DND-41 (cell line): ENCODE results near the gene SHANK1.

ENCODE experiments used
- ATAC-seq: fragments of 200-7000 bp; cut with Tn5 transposase; 3 replicates; pipeline ENCODE4 v1.9.1; 2021; ENCODE audit warnings: low read depth; ENCODE audit not compliant: insufficient read depth
- DNase-seq: peaks from one replicate; pipeline ENCODE4 v3.0.0-alpha.2; 2020
- H2AFZ ChIP-seq: 2 replicates; pipeline ENCODE4 v1.6.0; 2012; ENCODE audit warnings: low read depth, low read length
- H3K27ac ChIP-seq: 2 replicates; pipeline ENCODE4 v1.5.1; 2012; ENCODE audit warnings: low read length, inconsistent platforms
- H3K27me3 ChIP-seq: fragments of 200-600 bp; sonication (generic); 2 replicates; pipeline ENCODE4 v1.6.0; 2012; ENCODE audit warnings: low read length, mild to moderate bottlenecking, inconsistent platforms; ENCODE audit not compliant: insufficient read depth, poor library complexity
- H3K36me3 ChIP-seq: 2 replicates; pipeline ENCODE4 v1.5.1; 2012; ENCODE audit warnings: low read length, inconsistent platforms; ENCODE audit not compliant: insufficient read depth
- H3K4me1 ChIP-seq: 2 replicates; pipeline ENCODE4 v1.5.1; 2012; ENCODE audit warnings: mild to moderate bottlenecking, low read length; ENCODE audit not compliant: insufficient read depth
- H3K4me2 ChIP-seq: 2 replicates; pipeline ENCODE4 v1.6.0; 2012; ENCODE audit warnings: mild to moderate bottlenecking, moderate library complexity, low read length, inconsistent platforms; ENCODE audit not compliant: insufficient read depth
- H3K4me3 ChIP-seq, 2 experiments: fragments of 200-600 bp in 1 of 2; shearing (Covaris generic) in 1 of 2; 2 replicates each; pipeline ENCODE4 v1.5.1; 2012 to 2016; ENCODE audit warnings: inconsistent platforms in 2 of 2, low read length in 2 of 2, mild to moderate bottlenecking in 2 of 2, low read depth in 1 of 2, moderate library complexity in 1 of 2
- H3K79me2 ChIP-seq: 2 replicates; pipeline ENCODE4 v1.6.0; 2012; ENCODE audit warnings: low read length, inconsistent platforms; ENCODE audit not compliant: insufficient read depth
- H3K9ac ChIP-seq: 2 replicates; pipeline ENCODE4 v1.6.0; 2012; ENCODE audit warnings: low read depth, mild to moderate bottlenecking, inconsistent platforms, low read length, moderate library complexity
- H3K9me3 ChIP-seq: 2 replicates; pipeline ENCODE4 v1.5.1; 2012; ENCODE audit warnings: low read length, moderate library complexity, mild to moderate bottlenecking, inconsistent platforms; ENCODE audit not compliant: insufficient read depth, severe bottlenecking
- H4K20me1 ChIP-seq: 2 replicates; pipeline ENCODE4 v1.6.0; 2012; ENCODE audit warnings: low read length; ENCODE audit not compliant: insufficient read depth
- EZH2 ChIP-seq: IDR thresholded peaks from 3 replicates; pipeline ENCODE4 v1.6.1; 2012; ENCODE audit warnings: borderline replicate concordance, low read depth, mild to moderate bottlenecking, moderate library complexity, low read length, inconsistent platforms; ENCODE audit not compliant: severe bottlenecking
- TF ChIP-seq, protein P1 (sequence below): IDR thresholded peaks from 2 replicates; pipeline ENCODE4 v1.5.1; 2012; ENCODE audit warnings: borderline replicate concordance, low read length, moderate library complexity, mild to moderate bottlenecking; ENCODE audit not compliant: poor library complexity, severe bottlenecking; ENCODE audit errors: extremely low read depth

SHANK1 gene

GRCh38 chr19:50657712-50658440, 61.7 kb downstream of the SHANK1 start:
- Histone ChIP-seq H3K27me3 (no peaks in the 10 kb centered on the region), H3K4me2 (peak overlapping the region; percentile 63), H3K27ac (peak overlapping the region; percentile 18; the same call in 1 of the 2 replicates), H3K9ac (0 out of 2 replicates have a peak overlapping the region, but pooled peaks have one; percentile 17), H3K79me2 (no peaks in the 10 kb centered on the region), H3K36me3 (no peaks in the 10 kb centered on the region), H3K9me3 (peaks cover 6% of the 10 kb centered on the region), H3K4me1 (peaks cover 17% of the 10 kb centered on the region), H2AFZ (peak overlapping the region; percentile 71), H4K20me1 (no peaks in the 10 kb centered on the region), H3K4me3 (peak overlapping the region in 1 of 2 experiments; percentile 58; a peak in 2 of 4 replicates)
- DNase-seq (peak; percentile 89), ATAC-seq (peak; percentile 92)
- TF ChIP-seq EZH2 = no peak
- TF ChIP-seq, protein P1, sequence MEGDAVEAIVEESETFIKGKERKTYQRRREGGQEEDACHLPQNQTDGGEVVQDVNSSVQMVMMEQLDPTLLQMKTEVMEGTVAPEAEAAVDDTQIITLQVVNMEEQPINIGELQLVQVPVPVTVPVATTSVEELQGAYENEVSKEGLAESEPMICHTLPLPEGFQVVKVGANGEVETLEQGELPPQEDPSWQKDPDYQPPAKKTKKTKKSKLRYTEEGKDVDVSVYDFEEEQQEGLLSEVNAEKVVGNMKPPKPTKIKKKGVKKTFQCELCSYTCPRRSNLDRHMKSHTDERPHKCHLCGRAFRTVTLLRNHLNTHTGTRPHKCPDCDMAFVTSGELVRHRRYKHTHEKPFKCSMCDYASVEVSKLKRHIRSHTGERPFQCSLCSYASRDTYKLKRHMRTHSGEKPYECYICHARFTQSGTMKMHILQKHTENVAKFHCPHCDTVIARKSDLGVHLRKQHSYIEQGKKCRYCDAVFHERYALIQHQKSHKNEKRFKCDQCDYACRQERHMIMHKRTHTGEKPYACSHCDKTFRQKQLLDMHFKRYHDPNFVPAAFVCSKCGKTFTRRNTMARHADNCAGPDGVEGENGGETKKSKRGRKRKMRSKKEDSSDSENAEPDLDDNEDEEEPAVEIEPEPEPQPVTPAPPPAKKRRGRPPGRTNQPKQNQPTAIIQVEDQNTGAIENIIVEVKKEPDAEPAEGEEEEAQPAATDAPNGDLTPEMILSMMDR = no peak

DNA sequence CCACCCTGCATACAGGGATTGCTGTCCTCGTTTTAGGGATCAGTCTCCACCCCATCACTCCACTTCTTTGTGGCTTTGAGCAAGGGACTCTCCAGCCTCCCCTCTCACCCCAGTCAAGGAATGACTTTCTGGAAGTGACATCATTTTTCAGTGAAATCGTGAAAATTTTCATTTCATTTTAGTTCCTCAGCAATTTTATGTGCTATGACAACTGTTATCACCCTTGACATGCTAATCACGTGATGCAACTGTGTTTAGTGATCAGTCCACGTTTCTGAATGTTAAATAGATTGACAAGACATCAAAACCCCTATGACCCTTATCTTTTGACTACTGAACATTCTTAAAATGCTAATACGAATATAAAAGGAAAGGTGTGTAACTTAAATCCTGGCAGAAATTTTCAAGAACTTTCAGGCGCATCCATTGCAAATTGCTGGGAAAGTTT, 62.4 kb downstream of the SHANK1 start:
- Histone ChIP-seq H2AFZ (no peak overlapping the region), H4K20me1 (no peaks in the 10 kb centered on the region), H3K36me3 (no peaks in the 10 kb centered on the region), H3K4me1 (peaks cover 17% of the 10 kb centered on the region), H3K9ac (0 out of 2 replicates have a peak overlapping the region, but pooled peaks have one; percentile 17), H3K27ac (no peak overlapping the region), H3K4me3 (peak overlapping the region in 1 of 2 experiments; percentile 39; a peak in 2 of 4 replicates), H3K79me2 (no peaks in the 10 kb centered on the region), H3K27me3 (no peaks in the 10 kb centered on the region), H3K4me2 (no peak overlapping the region; the same call in 1 of the 2 replicates), H3K9me3 (peaks cover 6% of the 10 kb centered on the region)
- TF ChIP-seq, protein P1 = no peak
- TF ChIP-seq EZH2 = no peak
- no peak for DNase-seq
- ATAC-seq = no peak

DNA sequence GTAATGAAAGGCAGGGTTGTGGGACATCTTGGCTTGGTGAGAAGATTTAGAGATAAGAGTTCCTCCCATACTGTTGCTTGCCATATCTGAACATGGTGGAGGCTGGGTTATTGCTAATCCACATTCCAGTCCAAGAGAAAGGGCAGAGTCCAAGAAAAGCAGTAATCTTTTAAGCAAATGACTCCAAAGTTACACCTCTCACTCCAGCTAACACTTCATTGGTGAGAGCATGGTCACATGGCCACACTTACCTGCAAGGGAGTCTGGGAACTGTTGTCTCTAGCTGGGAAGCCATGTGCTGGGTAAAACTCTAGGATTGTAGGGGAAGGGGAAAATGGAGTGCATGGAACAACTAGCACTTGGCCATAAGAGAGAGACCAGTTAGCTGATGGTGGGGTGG, 64.7 kb downstream of the SHANK1 start:
- peaks cover 17% of the 10 kb centered on the region for H3K4me1 ChIP-seq
- H4K20me1 ChIP-seq = no peaks in the 10 kb centered on the region
- no peak overlapping the region for H2AFZ ChIP-seq
- H3K27ac ChIP-seq = no peak overlapping the region
- no peaks in the 10 kb centered on the region for H3K27me3 ChIP-seq
- H3K9me3 ChIP-seq = peaks cover 6% of the 10 kb centered on the region
- DNase-seq = no peak
- no peak for ATAC-seq
- H3K4me3 ChIP-seq = no peak overlapping the region
- TF ChIP-seq, protein P1 = no peak
- no peak for TF ChIP-seq EZH2
- no peaks in the 10 kb centered on the region for H3K36me3 ChIP-seq
- no peaks in the 10 kb centered on the region for H3K79me2 ChIP-seq
- H3K4me2 ChIP-seq = no peak overlapping the region
- H3K9ac ChIP-seq = no peak overlapping the region
